ENCODE measurements around the gene RRAGC.
A peak's percentile ranks its signal among the peaks of the same experiment; 100 is the strongest.

RRAGC gene

GRCh38 chr1:38831731-38832369 lies 27.7 kb downstream of the RRAGC start:
- Histone ChIP-seq H3K36me3 (ENCODE audit: control insufficient read depth in 2 of 2, insufficient read depth in 2 of 2, low read length in 2 of 2) (no peaks in the 10 kb centered on the region), H3K27ac (ENCODE audit: low read length) (no peak overlapping the region), H3K9ac (ENCODE audit: low read length in 2 of 2) (no peak overlapping the region), H3K4me1 (ENCODE audit: control insufficient read depth, insufficient read depth, low read length) (peaks cover 10% of the 10 kb centered on the region), H3K4me3 (ENCODE audit: low read length in 2 of 2) (no peak overlapping the region), H3K27me3 (ENCODE audit: control insufficient read depth in 1 of 2, insufficient read depth in 2 of 2, low read length in 2 of 2) (no peaks in the 10 kb centered on the region), H3K9me3 (ENCODE audit: control insufficient read depth in 2 of 2, low read length in 2 of 2) (no peaks in the 10 kb centered on the region)

GRCh38 chr1:38829368-38829767 lies 30.2 kb downstream of the RRAGC start:
- Histone ChIP-seq H3K27me3 (ENCODE audit: control insufficient read depth in 1 of 2, insufficient read depth in 2 of 2, low read length in 2 of 2) (peaks cover 0 to 2% of the 10 kb centered on the region in 2 donors), H3K4me1 (ENCODE audit: control insufficient read depth, insufficient read depth, low read length) (peaks cover 10% of the 10 kb centered on the region), H3K36me3 (ENCODE audit: control insufficient read depth in 2 of 2, insufficient read depth in 2 of 2, low read length in 2 of 2) (no peaks in the 10 kb centered on the region), H3K27ac (ENCODE audit: low read length) (no peak overlapping the region), H3K9ac (ENCODE audit: low read length in 2 of 2) (no peak overlapping the region), H3K4me3 (ENCODE audit: low read length in 2 of 2) (no peak overlapping the region), H3K9me3 (ENCODE audit: control insufficient read depth in 2 of 2, low read length in 2 of 2) (no peaks in the 10 kb centered on the region)

GRCh38 chr1:38827318-38827717 lies 32.3 kb downstream of the RRAGC start:
- H3K9me3 ChIP-seq (ENCODE audit: control insufficient read depth in 2 of 2, low read length in 2 of 2), result no peaks in the 10 kb centered on the region
- no peak overlapping the region for H3K4me3 ChIP-seq (ENCODE audit: low read length in 2 of 2)
- H3K9ac ChIP-seq (ENCODE audit: low read length in 2 of 2), result no peak overlapping the region
- no peak overlapping the region for H3K27ac ChIP-seq (ENCODE audit: low read length)
- H3K27me3 ChIP-seq (ENCODE audit: control insufficient read depth in 1 of 2, insufficient read depth in 2 of 2, low read length in 2 of 2), result peaks cover 0 to 2% of the 10 kb centered on the region in 2 donors
- no peaks in the 10 kb centered on the region for H3K36me3 ChIP-seq (ENCODE audit: control insufficient read depth in 2 of 2, insufficient read depth in 2 of 2, low read length in 2 of 2)
- peaks cover 10% of the 10 kb centered on the region for H3K4me1 ChIP-seq (ENCODE audit: control insufficient read depth, insufficient read depth, low read length)

- Histone ChIP-seq H3K36me3 (ENCODE audit: control insufficient read depth in 2 of 2, insufficient read depth in 2 of 2, low read length in 2 of 2) (no peaks in the 10 kb centered on the region), H3K4me1 (ENCODE audit: control insufficient read depth, insufficient read depth, low read length) (peaks cover 10% of the 10 kb centered on the region), H3K9ac (ENCODE audit: low read length in 2 of 2) (no peak overlapping the region), H3K27me3 (ENCODE audit: control insufficient read depth in 1 of 2, insufficient read depth in 2 of 2, low read length in 2 of 2) (peaks cover 0 to 2% of the 10 kb centered on the region in 2 donors), H3K27ac (ENCODE audit: low read length) (no peak overlapping the region), H3K9me3 (ENCODE audit: control insufficient read depth in 2 of 2, low read length in 2 of 2) (no peaks in the 10 kb centered on the region), H3K4me3 (ENCODE audit: low read length in 2 of 2) (no peak overlapping the region)
These were observed 32.7 kb downstream of the RRAGC start for GRCh38 chr1:38826886-38827285.

- Histone ChIP-seq H3K27me3 (ENCODE audit: control insufficient read depth in 1 of 2, insufficient read depth in 2 of 2, low read length in 2 of 2) (peaks cover 0 to 2% of the 10 kb centered on the region in 2 donors), H3K9ac (ENCODE audit: low read length in 2 of 2) (no peak overlapping the region), H3K27ac (ENCODE audit: low read length) (no peak overlapping the region), H3K36me3 (ENCODE audit: control insufficient read depth in 2 of 2, insufficient read depth in 2 of 2, low read length in 2 of 2) (no peaks in the 10 kb centered on the region), H3K9me3 (ENCODE audit: control insufficient read depth in 2 of 2, low read length in 2 of 2) (no peaks in the 10 kb centered on the region), H3K4me1 (ENCODE audit: control insufficient read depth, insufficient read depth, low read length) (peaks cover 10% of the 10 kb centered on the region), H3K4me3 (ENCODE audit: low read length in 2 of 2) (no peak overlapping the region)
These were observed 33.3 kb downstream of the RRAGC start for GRCh38 chr1:38826262-38826661.

- H3K36me3 ChIP-seq (ENCODE audit: control insufficient read depth in 2 of 2, insufficient read depth in 2 of 2, low read length in 2 of 2), result no peaks in the 10 kb centered on the region
- peaks cover 30 to 36% of the 10 kb centered on the region in 2 donors for H3K27me3 ChIP-seq (ENCODE audit: control insufficient read depth in 1 of 2, insufficient read depth in 2 of 2, low read length in 2 of 2)
- peaks cover 11% of the 10 kb centered on the region for H3K4me1 ChIP-seq (ENCODE audit: control insufficient read depth, insufficient read depth, low read length)
- no peak overlapping the region for H3K4me3 ChIP-seq (ENCODE audit: low read length in 2 of 2)
- no peaks in the 10 kb centered on the region for H3K9me3 ChIP-seq (ENCODE audit: control insufficient read depth in 2 of 2, low read length in 2 of 2)
- H3K27ac ChIP-seq (ENCODE audit: low read length), result no peak overlapping the region
- no peak overlapping the region for H3K9ac ChIP-seq (ENCODE audit: low read length in 2 of 2)
These were observed 38.7 kb downstream of the RRAGC start for GRCh38 chr1:38820860-38821259.

- no peak overlapping the region for H3K4me3 ChIP-seq (ENCODE audit: low read length in 2 of 2)
- peaks cover 31 to 49% of the 10 kb centered on the region in 2 donors for H3K27me3 ChIP-seq (ENCODE audit: control insufficient read depth in 1 of 2, insufficient read depth in 2 of 2, low read length in 2 of 2)
- H3K4me1 ChIP-seq (ENCODE audit: control insufficient read depth, insufficient read depth, low read length), result peaks cover 11% of the 10 kb centered on the region
- H3K9ac ChIP-seq (ENCODE audit: low read length in 2 of 2), result no peak overlapping the region
- H3K36me3 ChIP-seq (ENCODE audit: control insufficient read depth in 2 of 2, insufficient read depth in 2 of 2, low read length in 2 of 2), result no peaks in the 10 kb centered on the region
- no peaks in the 10 kb centered on the region for H3K9me3 ChIP-seq (ENCODE audit: control insufficient read depth in 2 of 2, low read length in 2 of 2)
- no peak overlapping the region for H3K27ac ChIP-seq (ENCODE audit: low read length)
These were observed 40.1 kb downstream of the RRAGC start for GRCh38 chr1:38819516-38819915.

- H3K9me3 ChIP-seq (ENCODE audit: control insufficient read depth in 2 of 2, low read length in 2 of 2), result no peaks in the 10 kb centered on the region
- no peak overlapping the region for H3K9ac ChIP-seq (ENCODE audit: low read length in 2 of 2)
- H3K4me3 ChIP-seq (ENCODE audit: low read length in 2 of 2), result no peak overlapping the region
- H3K4me1 ChIP-seq (ENCODE audit: control insufficient read depth, insufficient read depth, low read length), result peaks cover 11% of the 10 kb centered on the region
- no peaks in the 10 kb centered on the region for H3K36me3 ChIP-seq (ENCODE audit: control insufficient read depth in 2 of 2, insufficient read depth in 2 of 2, low read length in 2 of 2)
- H3K27me3 ChIP-seq (ENCODE audit: control insufficient read depth in 1 of 2, insufficient read depth in 2 of 2, low read length in 2 of 2), result peaks cover 34 to 51% of the 10 kb centered on the region in 2 donors
- no peak overlapping the region for H3K27ac ChIP-seq (ENCODE audit: low read length)
These were observed 40.5 kb downstream of the RRAGC start for GRCh38 chr1:38819040-38819439.

GRCh38 chr1:38818175-38818976 lies 41.2 kb downstream of the RRAGC start:
- Histone ChIP-seq H3K27me3 (ENCODE audit: control insufficient read depth in 1 of 2, insufficient read depth in 2 of 2, low read length in 2 of 2) (peaks cover 36 to 57% of the 10 kb centered on the region in 2 donors), H3K36me3 (ENCODE audit: control insufficient read depth in 2 of 2, insufficient read depth in 2 of 2, low read length in 2 of 2) (no peaks in the 10 kb centered on the region), H3K27ac (ENCODE audit: low read length) (no peak overlapping the region), H3K9ac (ENCODE audit: low read length in 2 of 2) (no peak overlapping the region), H3K9me3 (ENCODE audit: control insufficient read depth in 2 of 2, low read length in 2 of 2) (no peaks in the 10 kb centered on the region), H3K4me1 (ENCODE audit: control insufficient read depth, insufficient read depth, low read length) (peaks cover 11% of the 10 kb centered on the region), H3K4me3 (ENCODE audit: low read length in 2 of 2) (peak overlapping the region; percentile 28 to 61)

- peaks cover 36 to 57% of the 10 kb centered on the region in 2 donors for H3K27me3 ChIP-seq (ENCODE audit: control insufficient read depth in 1 of 2, insufficient read depth in 2 of 2, low read length in 2 of 2)
- H3K9me3 ChIP-seq (ENCODE audit: control insufficient read depth in 2 of 2, low read length in 2 of 2), result no peaks in the 10 kb centered on the region
- peaks cover 11% of the 10 kb centered on the region for H3K4me1 ChIP-seq (ENCODE audit: control insufficient read depth, insufficient read depth, low read length)
- peak overlapping the region; percentile 28 to 61 for H3K4me3 ChIP-seq (ENCODE audit: low read length in 2 of 2)
- no peak overlapping the region for H3K9ac ChIP-seq (ENCODE audit: low read length in 2 of 2)
- no peaks in the 10 kb centered on the region for H3K36me3 ChIP-seq (ENCODE audit: control insufficient read depth in 2 of 2, insufficient read depth in 2 of 2, low read length in 2 of 2)
- H3K27ac ChIP-seq (ENCODE audit: low read length), result no peak overlapping the region
These were observed 42.1 kb downstream of the RRAGC start for GRCh38 chr1:38817267-38818174.

Measured in stomach smooth muscle (tissue), 2 donors.